ENCODE measurements around the gene EPHB1.

The EPHB1 gene

DNA sequence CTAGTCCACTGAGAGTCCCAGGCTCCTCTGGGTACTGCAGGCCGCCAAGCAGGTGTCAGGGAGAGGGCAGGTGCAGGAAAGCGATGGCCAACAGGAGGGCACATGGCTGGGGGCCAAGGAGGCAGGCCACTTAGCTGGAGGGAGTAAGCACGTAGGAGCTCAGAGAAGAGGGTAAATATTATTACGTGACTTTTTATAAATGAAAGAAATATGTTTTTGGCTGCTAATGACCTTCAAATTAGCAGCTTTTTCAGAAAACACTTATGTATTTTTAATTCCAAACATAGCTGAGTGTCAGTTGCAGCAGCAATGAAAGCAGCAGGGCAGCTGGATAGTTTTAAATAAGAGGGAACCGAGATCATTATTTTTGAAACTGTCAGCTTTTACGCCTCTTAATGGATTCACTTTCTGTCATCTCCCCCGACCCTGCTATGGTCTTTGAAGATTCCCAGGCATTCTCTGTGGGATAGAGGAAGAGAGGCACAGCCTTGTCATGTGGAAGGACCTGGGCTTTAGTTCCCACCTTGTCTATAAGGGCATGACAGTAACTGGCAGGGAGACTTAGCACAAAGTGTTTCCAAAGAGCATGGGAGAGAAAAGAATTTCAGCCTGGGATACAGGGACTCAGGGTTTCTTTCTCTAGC, 477.1 kb downstream of the EPHB1 start:
- DNase-seq, result no peak

DNA sequence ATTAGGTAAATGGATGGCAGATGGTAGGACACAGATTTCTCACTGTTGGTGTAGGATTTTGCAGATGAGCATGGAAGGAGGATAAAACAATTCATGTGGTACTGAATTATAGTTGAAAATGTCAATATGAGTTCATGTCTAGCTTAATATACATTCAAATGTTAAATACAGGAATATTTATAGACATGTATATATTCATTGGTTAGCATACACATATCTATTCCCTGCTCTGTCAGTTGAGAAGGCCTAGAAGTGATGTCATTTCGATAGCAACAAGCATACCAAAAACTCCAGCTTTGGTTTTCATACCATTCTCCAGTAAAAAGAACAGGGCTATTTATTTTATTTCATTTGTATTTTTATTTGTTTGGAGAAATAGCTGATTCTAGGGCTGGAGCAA, 497.1 kb downstream of the EPHB1 start:
- no peak for DNase-seq

DNA sequence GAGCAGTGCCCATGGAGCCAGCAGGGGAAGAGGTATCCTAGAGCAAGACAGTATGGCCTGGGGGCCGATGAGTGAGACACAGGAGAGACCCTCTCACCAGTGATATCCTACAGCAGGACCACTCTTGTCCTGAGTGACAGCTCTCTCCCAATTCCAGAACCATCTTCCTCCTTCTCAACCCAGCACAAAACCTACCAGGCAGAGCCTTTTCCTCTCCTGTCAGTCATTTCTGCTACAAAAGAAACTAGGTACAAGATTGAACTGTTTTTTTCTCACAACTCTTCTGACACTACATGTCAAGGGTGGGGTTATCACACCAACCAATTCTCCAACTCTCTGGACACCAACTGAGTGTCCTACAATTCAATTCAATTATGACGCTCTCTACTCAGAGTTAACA, 506.6 kb downstream of the EPHB1 start:
- no peak for DNase-seq

DNA sequence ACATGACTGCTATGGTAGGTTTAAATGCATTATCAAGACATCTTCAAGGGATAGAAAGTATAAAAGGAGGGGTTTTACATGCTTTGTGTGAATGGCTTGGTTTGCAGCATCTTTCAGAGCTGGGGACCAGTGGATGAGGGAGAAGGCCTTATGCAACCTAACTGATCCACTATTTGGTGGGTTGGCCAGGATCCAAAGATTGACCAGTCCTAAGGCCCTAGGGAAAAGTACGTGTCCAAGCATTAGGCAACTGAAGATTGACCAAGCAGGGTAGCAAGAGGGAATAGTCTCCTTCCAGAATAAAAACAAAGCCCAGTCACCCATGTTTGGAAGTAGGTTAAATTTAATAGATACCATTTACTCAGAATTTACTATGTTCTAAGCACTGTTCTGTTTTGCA, 509.3 kb downstream of the EPHB1 start:
- no peak for DNase-seq
